Measurements from ENCODE around the gene CIITA.
A peak's percentile ranks its signal among the peaks of the same experiment; 100 is the strongest.

CIITA gene

GRCh38 chr16:10849736-10850477 is 27.1 kb upstream of the CIITA start:
- no peak for DNase-seq

GRCh38 chr16:10850478-10850850 is 26.5 kb upstream of the CIITA start:
- DNase-seq, result no peak

GRCh38 chr16:10851512-10851911 is 25.5 kb upstream of the CIITA start:
- no peak for DNase-seq

DNA sequence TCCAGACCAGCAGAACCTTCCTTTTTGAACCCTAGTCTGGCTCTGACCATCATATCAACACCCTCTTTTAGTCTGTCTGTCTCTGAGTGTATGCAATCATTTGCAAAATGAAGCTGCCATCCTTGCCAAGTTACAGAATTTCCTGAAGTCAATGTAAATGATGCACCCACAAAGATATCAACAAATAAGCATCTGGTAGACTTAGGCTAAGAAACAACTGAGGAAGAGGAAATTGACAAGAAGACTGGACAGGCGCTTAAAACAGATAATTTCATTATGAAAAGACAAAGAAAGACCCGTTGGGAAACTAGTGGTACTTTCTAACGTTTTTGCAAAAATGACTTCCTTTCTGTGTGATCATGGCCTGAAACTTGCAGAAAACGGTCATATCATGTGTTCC is 24.7 kb upstream of the CIITA start:
- DNase-seq, result no peak

DNA sequence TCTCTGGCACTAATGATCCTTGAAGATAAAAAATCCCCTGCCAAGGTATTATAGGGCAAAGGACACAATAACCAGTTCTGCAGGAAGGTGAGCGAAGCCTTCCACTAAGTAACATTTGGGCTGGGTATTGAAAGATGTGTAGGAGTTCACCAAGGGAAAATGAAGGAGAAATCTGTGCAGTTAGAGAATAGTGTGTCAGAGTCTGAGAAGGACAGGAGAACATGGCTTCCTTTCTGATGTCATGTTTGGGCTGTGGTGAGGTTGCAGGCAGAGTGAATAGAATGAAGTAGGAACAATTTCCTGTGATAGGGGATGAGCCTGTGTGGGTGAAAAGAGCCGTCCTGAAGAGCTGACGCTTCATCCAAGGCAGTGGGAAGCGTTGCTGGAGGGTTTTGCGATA is 24.1 kb upstream of the CIITA start:
- no peak for DNase-seq

- DNase-seq, result no peak
These were observed 21.0 kb upstream of the CIITA start for GRCh38 chr16:10856042-10856441.

GRCh38 chr16:10858203-10858602 is 18.8 kb upstream of the CIITA start:
- DNase-seq, result no peak

DNA sequence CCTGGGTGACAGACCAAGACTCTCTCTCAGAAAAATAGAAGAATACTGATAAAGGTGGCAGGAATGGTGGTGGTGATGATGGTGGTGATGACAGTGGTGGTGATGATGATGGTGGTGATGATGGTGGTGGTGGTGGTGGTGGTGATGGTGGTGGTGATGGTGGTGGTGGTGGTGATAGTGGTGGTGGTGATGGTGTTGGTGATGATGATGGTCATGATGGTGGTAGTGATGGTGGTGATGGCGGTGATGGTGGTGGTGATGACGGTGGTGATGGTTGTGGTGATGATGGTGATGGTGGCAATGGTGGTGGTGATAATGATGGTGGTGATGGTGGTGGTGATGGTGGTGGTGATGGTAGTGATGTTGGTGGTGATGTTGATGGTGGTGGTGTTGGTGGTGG is 18.0 kb upstream of the CIITA start:
- DNase-seq, result no peak

DNA sequence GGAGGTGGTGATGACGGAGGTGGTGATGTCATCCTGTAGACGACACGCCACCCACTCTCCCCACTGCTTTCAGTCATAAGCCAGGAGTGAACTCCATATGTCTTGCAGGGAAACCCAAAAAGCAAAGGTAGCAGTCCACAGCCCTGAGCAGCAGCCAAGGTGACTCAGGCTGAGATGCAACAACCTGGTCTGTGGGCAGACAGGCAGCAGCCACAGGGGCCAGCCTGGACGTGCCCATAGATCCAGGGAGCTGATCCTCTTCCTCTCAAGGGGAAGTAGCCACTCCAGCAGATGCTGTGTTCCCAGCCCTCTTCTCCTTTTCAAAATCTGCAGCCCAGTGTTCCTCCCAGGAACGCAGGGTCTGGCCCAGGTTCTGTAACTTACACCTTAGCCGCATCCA is 17.3 kb upstream of the CIITA start:
- DNase-seq, result no peak

DNA sequence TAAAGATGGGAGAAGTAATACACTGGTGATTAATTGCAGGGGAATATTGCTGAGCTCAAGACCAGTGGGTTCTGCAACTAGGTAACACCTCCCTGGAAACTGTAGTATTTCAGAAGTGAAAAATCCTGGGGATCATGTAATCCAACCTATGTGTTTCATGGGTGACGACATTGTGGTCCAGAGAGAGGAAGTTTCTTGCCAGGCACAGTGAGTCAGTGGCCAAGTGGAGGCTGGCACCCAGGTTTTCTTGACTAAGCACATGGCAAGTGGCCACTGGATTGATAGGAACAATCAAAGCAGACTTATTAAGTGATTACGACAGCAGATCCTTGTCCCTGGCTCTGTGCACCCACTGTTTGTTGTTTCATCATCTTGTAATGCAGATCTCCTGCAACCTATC is 14.6 kb upstream of the CIITA start:
- peak in 9 of 58 donors; percentile 4 to 48 (median 36) for DNase-seq

- DNase-seq, result peak in 4 of 58 donors; percentile 10 to 32 (median 14)
These were observed 10.7 kb upstream of the CIITA start for GRCh38 chr16:10865991-10866966.

DNA sequence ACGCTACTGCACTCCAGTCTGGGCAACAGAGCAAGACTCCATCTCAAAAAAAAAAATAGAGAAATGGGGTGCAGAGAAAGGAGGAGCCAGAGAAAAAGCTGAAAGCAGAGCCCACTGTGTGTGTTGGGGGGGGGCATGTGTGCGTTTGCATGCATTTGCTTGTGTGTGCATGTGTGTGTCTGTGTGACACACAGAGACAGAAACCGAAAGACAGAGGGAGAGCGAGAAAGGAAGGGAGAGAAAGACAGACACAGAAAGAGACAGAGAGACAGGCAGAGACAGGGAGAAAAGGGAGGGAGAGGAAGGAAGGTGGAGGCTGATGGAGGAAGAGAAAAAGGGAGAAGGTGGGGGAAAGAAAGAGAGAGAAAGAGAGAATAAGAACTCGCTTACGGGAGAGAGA is 9.8 kb upstream of the CIITA start:
- DNase-seq, result no peak

DNA sequence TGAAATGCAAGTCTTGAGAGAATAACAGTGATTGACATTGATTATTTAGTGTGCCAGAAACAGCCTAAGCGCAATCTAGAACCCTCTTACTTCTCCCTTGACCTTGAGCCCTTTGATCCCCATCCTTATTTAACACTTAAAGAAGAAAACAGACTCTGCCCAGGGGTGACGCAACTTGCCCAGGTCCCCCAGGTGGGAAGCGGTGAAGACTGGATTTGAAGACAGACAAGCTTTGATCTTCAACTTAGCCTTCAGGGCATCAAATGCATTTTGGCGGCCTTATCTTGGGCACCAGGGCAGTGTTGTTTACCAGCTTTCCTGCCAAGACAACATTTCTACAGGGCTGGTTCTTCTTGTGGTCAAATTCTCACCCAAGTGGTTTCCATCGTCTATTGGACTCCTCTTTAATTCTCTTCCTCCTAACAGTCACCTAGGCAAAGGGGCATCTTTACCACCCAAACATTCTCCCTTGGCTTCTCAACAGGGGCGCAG is 8.9 kb upstream of the CIITA start:
- no peak for DNase-seq

GRCh38 chr16:10868596-10869469 is 8.2 kb upstream of the CIITA start:
- peak in 21 of 58 donors; percentile 5 to 58 (median 22) for DNase-seq

GRCh38 chr16:10870137-10870776 is 6.7 kb upstream of the CIITA start:
- DNase-seq, result no peak

- no peak for DNase-seq
These were observed 6.2 kb upstream of the CIITA start for GRCh38 chr16:10870808-10871156.

DNA sequence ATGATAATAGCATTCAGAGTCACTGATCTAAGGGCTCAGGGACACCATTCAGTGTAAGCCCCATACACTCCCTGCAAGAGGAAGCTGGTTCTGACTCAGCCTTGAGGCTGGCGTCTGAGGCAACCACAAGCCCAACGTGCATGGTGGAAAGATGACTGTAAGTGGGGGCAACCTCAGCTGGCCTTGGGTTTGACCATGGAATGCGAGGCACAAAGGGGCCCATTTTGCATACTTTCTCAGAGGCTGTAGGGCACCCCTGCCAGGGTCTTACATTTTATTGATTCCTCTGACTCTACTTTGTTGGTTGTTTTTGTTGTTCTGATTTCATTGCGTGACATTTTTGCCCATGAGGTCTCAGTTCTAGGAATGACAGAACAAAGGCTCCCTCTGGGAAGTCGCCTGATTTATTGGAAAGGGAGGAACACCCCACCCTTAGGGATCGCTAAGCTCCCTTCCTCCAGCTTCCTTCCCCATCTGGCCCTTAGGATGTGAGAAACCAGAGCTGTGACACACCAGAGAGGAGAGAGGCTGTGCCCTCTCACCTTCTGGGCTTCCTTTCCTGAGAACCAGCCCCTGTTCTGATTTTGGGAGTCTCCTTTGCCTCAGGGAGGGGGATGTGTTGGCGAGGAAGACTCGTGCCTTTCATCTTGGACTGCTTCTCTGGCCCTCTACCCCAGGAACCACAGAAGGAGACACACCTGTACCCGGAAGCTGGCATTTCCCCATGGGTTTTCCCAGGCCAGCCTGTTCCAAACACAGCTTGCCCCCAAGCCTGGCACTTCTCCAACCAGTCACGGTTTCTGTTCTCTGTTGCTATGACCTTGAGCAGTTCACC is 5.6 kb upstream of the CIITA start:
- peak in 2 of 58 donors; percentile 6 to 24 for DNase-seq

DNA sequence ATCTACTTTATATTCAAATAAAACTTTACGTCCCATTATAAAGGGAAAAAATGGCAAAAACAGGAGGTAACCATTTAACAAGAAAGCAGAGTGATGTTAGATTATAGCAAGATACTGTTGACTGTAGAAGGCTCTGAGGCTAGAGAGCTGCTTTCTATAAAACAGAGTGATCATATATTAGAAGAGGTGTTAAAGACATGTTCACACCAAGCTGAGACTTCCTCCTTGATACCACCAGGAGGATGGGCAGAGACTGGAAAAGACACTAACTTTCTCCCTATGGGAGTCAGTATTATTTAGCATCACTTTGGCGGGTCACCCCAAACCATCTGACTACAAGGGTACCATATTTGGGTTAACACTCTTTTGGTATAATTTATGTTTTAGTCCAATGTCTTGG is 687 bp upstream of the CIITA start:
- no peak for DNase-seq

DNA sequence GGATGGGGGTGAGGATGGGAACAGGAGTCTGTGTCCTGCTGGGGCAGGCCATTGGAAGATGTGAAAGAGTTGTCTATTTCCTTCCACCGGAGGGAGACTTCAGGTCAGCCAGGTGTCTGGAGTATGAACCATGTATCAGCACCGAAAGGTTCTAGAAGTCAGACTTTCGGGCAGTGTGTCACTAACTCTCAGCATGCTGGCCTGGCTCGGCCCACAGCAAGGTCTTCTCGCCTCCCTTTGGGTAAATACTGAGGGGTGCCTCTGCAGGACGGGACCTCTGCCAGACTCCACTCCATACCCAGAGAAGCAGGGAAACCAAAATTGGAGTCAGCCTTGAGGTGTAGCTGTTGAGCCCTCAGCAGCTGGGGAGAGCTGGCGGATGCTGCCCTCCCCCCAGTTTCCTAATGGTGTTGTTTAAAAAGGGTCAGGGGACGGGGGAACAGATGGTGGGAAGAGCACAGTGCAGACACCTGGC is 507 bp downstream of the CIITA start:
- DNase-seq, result no peak

DNA sequence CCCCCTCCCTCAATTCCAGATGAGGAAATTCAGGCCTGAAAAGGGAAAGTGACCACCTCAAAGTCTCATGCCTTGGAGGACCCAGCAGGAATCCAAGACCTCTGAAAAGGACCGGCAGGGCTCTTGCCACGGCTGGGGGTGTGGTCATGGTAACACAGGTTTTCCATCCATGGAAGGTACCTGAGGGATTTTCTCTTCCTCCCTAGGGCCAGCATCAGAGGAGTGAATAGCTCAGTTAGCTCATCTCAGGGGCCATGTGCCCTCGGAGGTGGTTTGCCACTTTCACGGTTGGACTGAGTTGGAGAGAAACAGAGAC is 1.3 kb downstream of the CIITA start:
- no peak for DNase-seq
